Coronary artery (tissue), 2 donors: Measurements from ENCODE around the gene CASP6.

ENCODE experiments used
- DNase-seq: peaks from one replicate; pipeline ENCODE4 v3.0.0-alpha.2; 2017; ENCODE audit warnings: low spot score
- H3K27ac ChIP-seq, 2 donors: fragments of 200-600 bp; sonication (generic); one replicate each; pipeline ENCODE4 v1.5.1; 2016 to 2019
- H3K4me3 ChIP-seq: fragments of 200-600 bp; sonication (generic); 2 replicates; pipeline ENCODE4 v1.5.1; 2016; ENCODE audit warnings: mild to moderate bottlenecking, moderate library complexity
- TF ChIP-seq, protein P1 (sequence below): fragments of 200-600 bp; sonication (generic); IDR thresholded peaks from one replicate; pipeline ENCODE4 v1.5.1; 2019; ENCODE audit warnings: antibody characterized with exemption

CASP6 gene

DNA sequence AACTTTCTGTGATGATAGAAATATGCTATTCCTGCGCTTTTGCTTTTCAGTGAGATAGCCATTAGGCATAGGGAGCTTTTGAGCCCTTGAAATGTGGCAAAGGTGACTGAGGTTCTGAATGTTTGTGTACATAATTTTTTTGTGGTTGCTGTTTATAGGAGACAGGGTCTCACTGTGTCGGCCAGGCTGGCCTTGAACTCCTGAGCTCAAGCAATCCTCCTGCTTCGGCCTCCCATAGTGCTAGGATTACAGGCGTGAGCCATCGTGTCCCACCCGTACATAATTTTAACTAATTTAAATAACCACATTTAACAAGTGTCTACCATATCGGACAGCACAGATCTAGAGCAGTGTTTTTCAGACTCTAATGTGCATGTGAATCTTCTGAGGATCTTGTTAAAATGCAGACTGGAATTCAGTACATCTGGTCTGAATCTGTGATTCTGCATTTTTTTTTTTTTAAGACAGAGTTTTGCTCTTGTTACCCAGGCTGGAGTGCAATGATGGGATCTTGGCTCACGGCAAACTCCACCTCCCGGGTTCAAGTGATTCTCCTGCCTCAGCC is 45.3 kb downstream of the CASP6 start:
- TF ChIP-seq, protein P1, sequence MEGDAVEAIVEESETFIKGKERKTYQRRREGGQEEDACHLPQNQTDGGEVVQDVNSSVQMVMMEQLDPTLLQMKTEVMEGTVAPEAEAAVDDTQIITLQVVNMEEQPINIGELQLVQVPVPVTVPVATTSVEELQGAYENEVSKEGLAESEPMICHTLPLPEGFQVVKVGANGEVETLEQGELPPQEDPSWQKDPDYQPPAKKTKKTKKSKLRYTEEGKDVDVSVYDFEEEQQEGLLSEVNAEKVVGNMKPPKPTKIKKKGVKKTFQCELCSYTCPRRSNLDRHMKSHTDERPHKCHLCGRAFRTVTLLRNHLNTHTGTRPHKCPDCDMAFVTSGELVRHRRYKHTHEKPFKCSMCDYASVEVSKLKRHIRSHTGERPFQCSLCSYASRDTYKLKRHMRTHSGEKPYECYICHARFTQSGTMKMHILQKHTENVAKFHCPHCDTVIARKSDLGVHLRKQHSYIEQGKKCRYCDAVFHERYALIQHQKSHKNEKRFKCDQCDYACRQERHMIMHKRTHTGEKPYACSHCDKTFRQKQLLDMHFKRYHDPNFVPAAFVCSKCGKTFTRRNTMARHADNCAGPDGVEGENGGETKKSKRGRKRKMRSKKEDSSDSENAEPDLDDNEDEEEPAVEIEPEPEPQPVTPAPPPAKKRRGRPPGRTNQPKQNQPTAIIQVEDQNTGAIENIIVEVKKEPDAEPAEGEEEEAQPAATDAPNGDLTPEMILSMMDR = no peak
- H3K27ac ChIP-seq = no peak overlapping the region
- H3K4me3 ChIP-seq = no peak overlapping the region
- no peak for DNase-seq

DNA sequence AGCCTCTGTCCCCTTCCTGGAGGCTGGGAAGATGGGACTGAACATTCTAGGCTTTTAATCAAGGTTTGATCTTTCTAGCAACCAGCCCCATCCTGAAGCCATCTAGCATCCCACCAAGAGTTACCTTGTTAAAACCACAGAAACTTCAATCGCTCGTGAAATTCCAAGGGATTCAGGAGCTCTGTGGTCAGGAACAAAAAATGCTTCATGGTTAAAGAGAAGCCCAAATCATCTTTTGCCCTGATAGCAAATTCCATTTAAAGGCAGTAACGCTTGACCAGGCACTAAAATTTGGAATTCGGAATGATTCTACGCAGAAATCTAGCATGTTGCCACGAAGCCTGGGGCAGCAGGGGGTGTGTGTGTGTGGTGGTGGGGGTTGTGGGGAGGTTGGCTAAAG is 47.8 kb downstream of the CASP6 start:
- Histone ChIP-seq H3K27ac (no peak overlapping the region), H3K4me3 (no peak overlapping the region)
- DNase-seq = no peak
- TF ChIP-seq, protein P1 = no peak

DNA sequence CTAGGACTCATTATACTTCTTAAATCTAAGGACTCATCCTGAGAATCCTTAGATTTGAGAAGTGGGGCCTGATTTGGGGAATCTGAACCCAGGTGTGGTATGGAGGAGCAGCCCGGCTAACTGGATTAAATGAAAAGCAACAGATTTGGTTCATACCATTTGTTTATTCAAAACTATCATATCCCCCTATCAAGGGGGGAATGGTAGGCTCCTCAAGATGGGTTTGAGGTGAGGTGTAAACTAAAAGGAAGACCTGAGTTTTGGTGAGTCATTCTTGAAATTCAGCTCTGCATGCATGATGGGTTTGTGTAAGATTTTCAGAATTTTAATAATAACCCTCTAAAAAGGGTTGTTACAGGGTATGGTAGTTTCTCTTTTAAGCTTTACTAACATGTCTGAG is 53.4 kb downstream of the CASP6 start:
- no peak for DNase-seq
- no peak overlapping the region for H3K27ac ChIP-seq
- TF ChIP-seq, protein P1 = no peak
- H3K4me3 ChIP-seq = no peak overlapping the region

DNA sequence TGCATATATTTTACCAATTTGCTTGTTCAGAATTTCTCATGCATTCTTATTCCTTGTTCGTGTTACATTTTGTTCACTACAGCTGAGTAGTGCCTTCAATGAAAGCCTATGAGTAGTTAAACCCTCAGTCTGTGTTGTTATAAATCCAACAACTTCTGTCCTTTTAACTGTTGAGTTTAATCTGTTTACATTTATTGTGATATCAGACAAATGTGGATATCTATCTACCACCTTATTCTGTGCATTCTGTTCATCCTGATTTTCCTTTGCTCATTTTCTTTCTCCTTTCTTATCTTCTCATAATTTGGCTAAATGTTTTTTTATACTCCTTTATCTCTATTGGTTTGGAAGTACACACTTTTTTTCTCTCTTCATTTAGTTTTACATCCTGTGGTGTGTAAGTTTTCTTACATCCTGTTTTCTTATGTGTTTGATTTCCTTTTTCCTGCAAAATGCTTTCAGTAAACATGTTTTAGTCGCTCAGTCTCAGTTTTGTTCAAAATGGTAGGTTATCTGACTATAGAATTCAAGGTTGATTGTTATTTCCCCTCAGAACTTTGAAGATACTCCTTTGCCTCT is 54.2 kb downstream of the CASP6 start:
- no peak overlapping the region for H3K27ac ChIP-seq
- TF ChIP-seq, protein P1 = no peak

DNA sequence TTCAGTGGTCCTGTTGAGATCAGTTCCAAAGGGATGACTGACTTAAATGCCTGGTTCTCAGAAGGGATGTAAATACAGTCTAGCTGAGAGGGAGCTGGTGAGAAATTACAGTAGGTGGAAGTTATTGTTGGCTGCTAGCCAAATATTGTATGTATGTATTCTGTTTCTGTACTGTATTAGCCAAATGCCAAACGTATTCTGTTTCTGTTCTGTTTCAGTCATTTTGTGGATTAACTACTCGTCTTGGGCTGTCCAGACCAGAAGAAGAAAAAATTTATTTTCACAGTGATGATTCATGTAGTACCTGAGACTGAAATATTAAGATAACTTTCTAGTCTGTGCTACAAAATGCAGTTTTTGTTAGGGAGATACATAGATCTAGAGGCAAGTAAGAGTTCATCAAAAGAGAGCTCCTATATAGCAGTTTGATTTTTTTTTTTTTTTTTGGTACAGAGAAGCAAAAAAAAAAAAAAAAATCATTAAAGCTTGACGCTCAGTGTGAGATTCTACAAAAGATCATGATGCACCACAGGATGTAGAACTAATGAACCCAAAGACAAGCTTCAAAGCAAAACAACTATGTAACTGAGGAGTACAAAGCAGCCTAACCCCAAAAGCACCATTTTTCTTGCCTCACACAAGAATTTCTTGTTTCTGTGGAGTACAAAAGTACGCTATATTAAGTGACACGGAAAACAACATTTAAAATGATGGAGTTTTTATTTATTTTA is 54.8 kb downstream of the CASP6 start:
- Histone ChIP-seq H3K4me3 (no peak overlapping the region), H3K27ac (no peak overlapping the region)
- TF ChIP-seq, protein P1 = no peak
- no peak for DNase-seq

More for the DNA sequence above, 54.2 kb downstream of the CASP6 start:
- no peak overlapping the region for H3K4me3 ChIP-seq
- no peak for DNase-seq

DNA sequence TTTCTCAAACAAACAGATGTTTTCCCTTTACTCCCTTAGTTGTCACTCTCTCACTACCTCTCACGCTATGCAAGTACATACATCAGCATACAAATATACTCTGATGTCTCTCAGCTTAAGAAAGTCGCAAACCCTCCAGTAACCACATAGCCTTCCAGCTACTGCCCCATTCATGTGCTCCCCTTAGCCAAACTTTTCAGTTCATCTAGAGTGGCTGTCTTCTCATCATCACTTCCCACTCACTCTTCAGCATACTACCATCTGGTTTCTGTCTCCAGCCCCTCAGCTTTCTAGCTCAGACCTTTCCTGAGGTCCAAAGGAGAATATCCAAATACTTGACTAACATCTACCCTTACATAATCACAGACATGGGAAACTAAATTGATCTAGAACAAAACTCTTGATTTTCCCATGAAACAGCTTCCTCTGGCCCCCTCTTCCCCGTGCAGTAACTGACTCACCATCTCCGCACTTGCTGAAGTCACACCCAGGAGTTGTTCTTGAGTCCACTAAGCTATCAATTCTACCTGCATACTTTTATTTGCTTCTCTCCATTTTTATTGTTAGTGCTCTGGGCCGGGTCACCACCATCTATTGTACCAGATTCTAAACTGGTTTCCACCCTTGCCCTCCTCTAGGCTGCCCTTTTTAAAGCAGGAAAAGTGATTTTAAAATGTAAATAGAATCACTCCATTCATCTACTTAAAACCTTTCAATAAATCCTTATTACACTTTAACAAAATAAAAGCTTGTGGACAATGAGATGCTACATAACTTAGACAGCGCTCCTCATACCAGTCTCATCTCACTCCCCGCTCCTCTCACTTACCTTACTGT is 57.2 kb downstream of the CASP6 start:
- TF ChIP-seq, protein P1 = no peak
- Histone ChIP-seq H3K4me3 (no peak overlapping the region), H3K27ac (no peak overlapping the region)
- no peak for DNase-seq
